ENCODE data around the gene EVA1C. TPM values are rescaled to one million over a fixed set of nuclear protein-coding genes. Genes with fewer than 3 reads are reported as not detected.

Gene EVA1C
- total and polyA plus RNA-seq, 2 donors (not counting 3 experiments of a cell fraction or from before 2014, with no cell fraction given) = 22.8 to 38.6 TPM

DNA sequence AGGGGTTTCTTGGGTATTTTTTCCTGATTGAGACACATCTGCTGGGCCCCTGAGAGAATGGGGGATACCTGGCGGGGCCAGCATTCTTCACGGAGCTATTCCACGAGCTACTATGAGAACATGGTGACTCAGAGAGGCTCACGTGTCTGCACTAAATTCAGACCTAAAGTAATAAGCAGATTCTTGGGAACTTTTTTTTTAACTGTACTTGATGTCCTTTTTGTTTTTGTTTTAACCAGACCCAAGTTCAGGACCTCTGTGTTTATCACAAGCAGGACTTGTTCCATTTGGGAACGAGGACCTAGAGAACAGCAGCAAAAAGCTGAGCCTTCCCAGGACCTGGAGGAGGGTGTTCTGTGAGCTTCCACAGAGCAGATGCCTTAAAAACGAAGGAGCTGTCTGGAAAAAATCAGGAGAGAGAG, 44.0 kb downstream of the EVA1C start:
- Histone ChIP-seq H3K79me2 (ENCODE audit: control insufficient read depth, insufficient read depth, low read length) (peaks cover 30% of the 10 kb centered on the region), H3K27ac (ENCODE audit: insufficient read depth, low read depth, low read length) (peak overlapping the region; percentile 69), H3K27me3 (ENCODE audit: control insufficient read depth in 2 of 2, insufficient read depth in 2 of 2, low read length in 2 of 2) (no peaks in the 10 kb centered on the region), H3K9ac (replicated peaks; ENCODE audit: extremely low read depth, insufficient read depth, low read length) (no peak overlapping the region), H3K4me2 (ENCODE audit: insufficient read depth, low read length) (no peak overlapping the region), H3K4me3 (replicated peaks in 1 of 3; ENCODE audit: insufficient read depth in 1 of 3, low read depth in 1 of 3, low read length in 3 of 3) (no peak overlapping the region), H3K4me1 (ENCODE audit: control insufficient read depth, extremely low read depth, insufficient read depth, low read length) (peaks cover 23% of the 10 kb centered on the region), H3K9me3 (replicated peaks; ENCODE audit: control insufficient read depth, insufficient read depth, low read length) (no peaks in the 10 kb centered on the region), H3K36me3 (ENCODE audit: control insufficient read depth in 2 of 2, extremely low read depth in 1 of 2, insufficient read depth in 2 of 2, low read length in 2 of 2) (no peaks in the 10 kb centered on the region), H2AFZ (ENCODE audit: low read depth, low read length) (no peak overlapping the region), H4K20me1 (replicated peaks; ENCODE audit: control insufficient read depth, extremely low read depth, insufficient read depth, low read length) (no peaks in the 10 kb centered on the region), H3K9me1 (replicated peaks; ENCODE audit: control insufficient read depth, extremely low read depth, insufficient read depth, low read length) (no peaks in the 10 kb centered on the region)
- dilution Hi-C loops (cut with MboI; ENCODE audit: extremely low pct_ligation_motif_present, low sequenced_read_pairs) (no loop called here), intact Hi-C loops (cut with micrococcal nuclease) (loop anchor here (2.0 kb wide), 1 partner anchor 44 kb away; the partner anchor contains the start of gene EVA1C)
- TF ChIP-seq EZH2 (IDR thresholded peaks at IDR 0.05; ENCODE audit: borderline replicate concordance, low read depth, low read length, severe bottlenecking) (no peak), FOS (IDR thresholded peaks at IDR 0.05; ENCODE audit: borderline replicate concordance, insufficient read depth, low read length) (peak; percentile 30)
- ChIA-PET POLR2A (interaction anchor here (0.7 kb wide), 1 partner anchor 30 kb away, joined by 3 read pairs; no protein-coding TSS in a partner anchor), CTCF (interaction anchor here (1.0 to 2.1 kb wide), 13 partner anchors 10 to 144 kb away, joined by 3 to 11 read pairs (median 4); no protein-coding TSS in a partner anchor)
- DNase-seq (ENCODE audit: low read depth, low spot score) (peak; percentile 56), FAIRE-seq (peak; percentile 77)
- no TSS peak for BruUV-seq (replicated peaks)

DNA sequence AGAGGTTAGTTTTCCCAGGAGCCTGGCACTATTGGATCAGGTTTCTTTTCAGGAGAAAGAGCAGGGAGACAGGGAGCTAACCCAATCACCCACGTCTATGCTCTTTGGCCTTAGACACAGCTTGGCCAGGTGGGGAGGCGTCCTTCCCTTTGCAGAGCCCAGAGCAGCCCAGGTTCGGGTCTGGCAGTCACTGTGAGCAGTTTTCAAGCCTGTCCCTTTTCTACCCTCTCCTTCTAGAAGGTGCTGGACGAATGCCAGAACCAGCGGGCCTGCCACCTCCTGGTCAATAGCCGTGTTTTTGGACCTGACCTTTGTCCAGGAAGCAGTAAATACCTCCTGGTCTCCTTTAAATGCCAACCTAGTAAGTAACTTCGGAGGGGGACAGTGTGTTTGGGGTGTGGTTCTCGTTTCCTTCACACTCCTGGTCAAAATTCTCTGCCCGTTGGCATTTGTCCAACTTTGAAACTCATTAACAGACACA, 44.9 kb downstream of the EVA1C start:
- TF ChIP-seq JUN (IDR thresholded peaks at IDR 0.05; ENCODE audit: borderline replicate concordance, insufficient read depth, insufficient read length, low read depth) (no peak), EZH2 (IDR thresholded peaks at IDR 0.05; ENCODE audit: borderline replicate concordance, low read depth, low read length, severe bottlenecking) (no peak), POLR2AphosphoS5 (IDR thresholded peaks at IDR 0.05; ENCODE audit: insufficient read depth, low read depth, low read length) (no peak), POLR2A (IDR thresholded peaks at IDR 0.05; ENCODE audit: low read depth, low read length) (no peak), MYC (IDR thresholded peaks at IDR 0.05; ENCODE audit: low read depth, low read length) (no peak), GATA2 (IDR thresholded peaks at IDR 0.05; ENCODE audit: insufficient read depth, insufficient read length, low read depth, low read length) (no peak), FOS (IDR thresholded peaks at IDR 0.05; ENCODE audit: borderline replicate concordance, insufficient read depth, low read length) (no peak)
- TF ChIP-seq, protein P1, sequence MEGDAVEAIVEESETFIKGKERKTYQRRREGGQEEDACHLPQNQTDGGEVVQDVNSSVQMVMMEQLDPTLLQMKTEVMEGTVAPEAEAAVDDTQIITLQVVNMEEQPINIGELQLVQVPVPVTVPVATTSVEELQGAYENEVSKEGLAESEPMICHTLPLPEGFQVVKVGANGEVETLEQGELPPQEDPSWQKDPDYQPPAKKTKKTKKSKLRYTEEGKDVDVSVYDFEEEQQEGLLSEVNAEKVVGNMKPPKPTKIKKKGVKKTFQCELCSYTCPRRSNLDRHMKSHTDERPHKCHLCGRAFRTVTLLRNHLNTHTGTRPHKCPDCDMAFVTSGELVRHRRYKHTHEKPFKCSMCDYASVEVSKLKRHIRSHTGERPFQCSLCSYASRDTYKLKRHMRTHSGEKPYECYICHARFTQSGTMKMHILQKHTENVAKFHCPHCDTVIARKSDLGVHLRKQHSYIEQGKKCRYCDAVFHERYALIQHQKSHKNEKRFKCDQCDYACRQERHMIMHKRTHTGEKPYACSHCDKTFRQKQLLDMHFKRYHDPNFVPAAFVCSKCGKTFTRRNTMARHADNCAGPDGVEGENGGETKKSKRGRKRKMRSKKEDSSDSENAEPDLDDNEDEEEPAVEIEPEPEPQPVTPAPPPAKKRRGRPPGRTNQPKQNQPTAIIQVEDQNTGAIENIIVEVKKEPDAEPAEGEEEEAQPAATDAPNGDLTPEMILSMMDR (IDR thresholded peaks at IDR 0.05; ENCODE audit: extremely low read depth in 1 of 2, insufficient read depth in 1 of 2, low read depth in 1 of 2, low read length in 2 of 2) = no peak
- TF ChIP-seq, protein P2, sequence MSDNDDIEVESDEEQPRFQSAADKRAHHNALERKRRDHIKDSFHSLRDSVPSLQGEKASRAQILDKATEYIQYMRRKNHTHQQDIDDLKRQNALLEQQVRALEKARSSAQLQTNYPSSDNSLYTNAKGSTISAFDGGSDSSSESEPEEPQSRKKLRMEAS (IDR thresholded peaks at IDR 0.05; ENCODE audit: insufficient read depth, insufficient read length) = no peak
- no peaks in the 10 kb centered on the region for H3K36me3 ChIP-seq (ENCODE audit: control insufficient read depth in 2 of 2, extremely low read depth in 1 of 2, insufficient read depth in 2 of 2, low read length in 2 of 2)
- peak overlapping the region; percentile 13 for H3K9ac ChIP-seq (replicated peaks; ENCODE audit: extremely low read depth, insufficient read depth, low read length)
- ChIA-PET CTCF (interaction anchor here (1.0 to 2.1 kb wide), 10 partner anchors 11 to 144 kb away, joined by 3 to 11 read pairs (median 4); no protein-coding TSS in a partner anchor), POLR2A (no interaction called here)
- DNase-seq (ENCODE audit: low read depth, low spot score) = peak; percentile 61
- peak; percentile 76 for FAIRE-seq
- intact Hi-C loops (cut with micrococcal nuclease) = loop anchor here (2.0 kb wide), 1 partner anchor 45 kb away; the partner anchor contains the start of gene EVA1C
- no TSS peak for BruUV-seq (replicated peaks)
- peak overlapping the region; percentile 23 for H2AFZ ChIP-seq (ENCODE audit: low read depth, low read length)
- H3K27ac ChIP-seq (ENCODE audit: insufficient read depth, low read depth, low read length) = peak overlapping the region; percentile 69
- no peaks in the 10 kb centered on the region for H3K9me3 ChIP-seq (replicated peaks; ENCODE audit: control insufficient read depth, insufficient read depth, low read length)
- H4K20me1 ChIP-seq (replicated peaks; ENCODE audit: control insufficient read depth, extremely low read depth, insufficient read depth, low read length) = no peaks in the 10 kb centered on the region
- dilution Hi-C loops (cut with MboI; ENCODE audit: extremely low pct_ligation_motif_present, low sequenced_read_pairs) = no loop called here
- H3K79me2 ChIP-seq (ENCODE audit: control insufficient read depth, insufficient read depth, low read length) = peaks cover 25% of the 10 kb centered on the region
- H3K27me3 ChIP-seq (ENCODE audit: control insufficient read depth in 2 of 2, insufficient read depth in 2 of 2, low read length in 2 of 2) = no peaks in the 10 kb centered on the region
- no peaks in the 10 kb centered on the region for H3K9me1 ChIP-seq (replicated peaks; ENCODE audit: control insufficient read depth, extremely low read depth, insufficient read depth, low read length)
- H3K4me3 ChIP-seq (replicated peaks in 1 of 3; ENCODE audit: insufficient read depth in 1 of 3, low read depth in 1 of 3, low read length in 3 of 3) = no peak overlapping the region
- peaks cover 23% of the 10 kb centered on the region for H3K4me1 ChIP-seq (ENCODE audit: control insufficient read depth, extremely low read depth, insufficient read depth, low read length)
- no peak overlapping the region for H3K4me2 ChIP-seq (ENCODE audit: insufficient read depth, low read length)

All from endothelial cell of umbilical vein (primary cell).